Cortex of kidney (tissue), 1 donor: ENCODE measurements around the gene ALOX15B.

ENCODE experiments used
- DNase-seq: peaks from one replicate; lab custom pipeline; 2025; lab: John Stamatoyannopoulos, UW

The ALOX15B gene

GRCh38 chr17:8080208-8080798 is 41.4 kb downstream of the ALOX15B start:
- DNase-seq: no peak

DNA sequence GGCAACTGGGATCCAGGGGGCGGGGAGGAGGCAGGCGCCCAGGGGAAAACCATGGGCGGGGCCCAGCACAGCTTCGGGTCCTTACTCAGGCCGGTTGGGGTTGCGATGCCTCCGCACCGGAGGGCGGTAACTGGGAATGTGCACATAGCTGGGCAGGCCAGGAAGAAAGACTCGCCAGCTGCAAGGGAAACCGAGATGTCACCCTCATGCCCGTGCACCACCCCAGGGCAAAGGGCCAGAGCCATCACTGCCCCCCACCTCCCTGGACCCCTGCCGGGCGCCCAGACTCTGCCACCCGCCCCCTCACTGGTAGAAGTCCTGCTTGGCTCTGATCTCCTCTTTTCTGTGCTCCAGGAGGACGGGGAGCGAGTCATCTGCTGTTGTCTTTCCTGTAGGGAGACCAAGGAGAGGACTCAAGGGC is 42.0 kb downstream of the ALOX15B start:
- DNase-seq: no peak

- DNase-seq: no peak
Measured at GRCh38 chr17:8081876-8082275, 43.0 kb downstream of the ALOX15B start.

GRCh38 chr17:8082292-8082691 is 43.4 kb downstream of the ALOX15B start:
- DNase-seq: no peak

- no peak for DNase-seq
Measured at GRCh38 chr17:8084250-8084649, 45.4 kb downstream of the ALOX15B start.

DNA sequence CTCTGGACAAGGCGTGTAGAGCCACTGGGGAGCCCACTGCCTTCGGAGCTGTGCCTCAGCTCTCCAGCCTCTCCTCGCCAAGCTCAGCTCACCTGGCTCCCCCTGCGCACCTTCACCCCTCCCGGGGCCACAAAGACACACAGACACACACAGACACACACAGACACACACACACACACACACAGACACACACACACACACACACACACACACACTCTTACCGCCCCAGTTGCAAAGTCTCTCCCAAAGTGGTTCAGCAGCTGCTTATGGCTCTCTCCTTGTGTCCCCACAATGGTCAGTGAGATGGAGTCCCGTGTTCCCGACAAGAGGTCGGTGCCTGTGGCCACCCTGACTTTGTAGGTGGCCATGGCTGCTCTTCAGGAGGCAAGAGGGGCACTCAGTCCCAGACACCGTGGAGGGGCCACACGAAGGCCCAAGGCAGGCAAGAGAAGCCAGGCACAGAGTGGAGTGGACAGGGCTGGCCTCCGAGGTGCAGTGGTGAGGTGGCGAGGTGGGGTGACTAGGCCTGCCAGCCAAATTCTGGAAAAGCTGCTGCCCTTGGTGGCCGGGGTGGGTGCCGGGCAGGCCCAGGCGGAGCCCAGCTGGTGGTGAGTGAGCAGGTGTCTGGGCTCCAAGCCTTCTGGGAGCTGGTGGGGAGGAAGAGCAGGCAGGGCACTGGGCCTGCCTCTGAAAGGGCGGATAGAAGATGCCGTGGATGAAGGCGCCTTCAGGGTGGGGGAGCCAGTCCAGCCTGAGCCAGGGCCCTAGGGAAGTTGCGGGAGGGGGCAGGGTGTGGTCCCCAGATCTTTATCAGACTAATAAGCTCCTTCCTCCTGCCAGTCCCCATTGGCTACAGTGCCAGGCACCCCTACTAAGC is 48.5 kb downstream of the ALOX15B start, which contains the start of gene ALOX12B:
TSS of gene ALOX12B (minus strand) at position 642 of the 877 bp plus-strand sequence. CDS start at position 368, 274 bp downstream.
- no peak for DNase-seq

DNA sequence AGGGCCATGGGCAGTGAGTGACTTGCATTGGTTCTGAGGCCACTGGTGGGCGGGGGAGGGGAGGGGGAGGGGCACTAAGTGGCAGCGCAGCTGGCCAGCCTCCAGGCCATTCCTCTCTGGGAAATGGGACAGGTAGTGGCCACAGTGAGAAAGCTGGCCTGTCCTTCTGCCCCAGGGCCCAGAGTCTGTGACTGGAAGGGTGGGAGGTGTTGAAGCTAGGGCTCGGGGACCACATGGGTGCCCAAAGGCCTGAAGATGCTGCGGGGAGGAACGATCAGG is 49.0 kb downstream of the ALOX15B start:
- no peak for DNase-seq

- DNase-seq: no peak
Measured at GRCh38 chr17:8089728-8090127, 50.9 kb downstream of the ALOX15B start.

DNA sequence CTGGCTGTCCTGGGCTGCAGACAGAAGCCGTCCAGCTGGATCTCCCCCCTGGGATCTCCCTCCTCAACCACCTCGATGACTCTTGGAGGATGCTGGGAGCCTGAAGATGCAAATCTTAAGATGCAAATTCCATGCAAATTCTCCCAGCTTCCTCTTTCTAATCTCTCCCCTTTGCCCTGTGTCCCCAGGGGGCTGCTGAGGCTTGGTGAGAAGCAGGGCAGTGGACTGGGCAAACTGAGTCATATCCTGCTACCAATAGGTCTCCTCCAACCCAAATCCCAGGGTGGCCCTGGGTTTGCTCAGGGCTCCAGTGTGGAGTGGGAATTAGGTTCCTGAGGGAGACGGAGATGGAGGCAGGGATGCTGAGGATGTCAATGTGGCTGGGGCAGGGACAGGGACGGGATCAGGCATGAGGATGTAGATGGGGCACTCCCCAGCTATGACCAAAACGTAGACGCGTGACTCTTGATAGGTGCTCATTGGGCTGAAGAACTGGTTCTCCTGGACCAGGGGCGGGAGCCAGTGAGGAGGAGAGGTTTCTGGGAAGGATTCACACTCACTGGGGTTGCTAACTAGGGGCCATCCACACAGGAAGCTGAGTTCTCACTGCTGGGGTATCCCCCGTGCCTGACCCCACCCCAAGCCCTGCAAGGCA is 52.3 kb downstream of the ALOX15B start:
- no peak for DNase-seq

GRCh38 chr17:8095361-8095760 is 56.5 kb downstream of the ALOX15B start:
- DNase-seq: no peak

DNA sequence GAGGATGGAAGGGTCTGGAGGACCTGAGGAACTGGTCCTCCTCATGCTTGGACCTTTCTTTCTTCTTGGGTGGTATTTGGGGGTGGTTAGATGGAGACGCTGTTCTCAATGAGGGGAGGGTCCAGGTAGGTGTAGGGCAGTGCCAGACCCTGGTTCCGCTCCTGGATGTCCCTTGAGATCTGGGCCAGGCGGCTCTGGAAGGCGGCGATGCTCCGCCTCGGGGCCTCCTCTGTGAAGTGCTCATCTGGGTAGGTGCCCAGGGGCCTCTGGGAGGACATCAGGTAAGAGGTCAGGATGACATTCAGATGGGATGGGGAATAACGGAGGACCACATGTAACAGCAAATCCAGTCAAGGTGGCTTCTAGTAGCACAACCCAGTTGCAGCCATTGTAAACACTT is 57.7 kb downstream of the ALOX15B start:
- no peak for DNase-seq
